GM23338 (cell line): ENCODE results near the gene CACNA2D3.

Experiments used
- CREB1 ChIP-seq: fragments of 250-450 bp; sonication (Bioruptor Pico); IDR thresholded peaks from 2 replicates; pipeline ENCODE4 v1.5.0; 2020; ENCODE audit warnings: low read depth, mild to moderate bottlenecking, moderate library complexity
- CTCF ChIP-seq, 2 experiments: fragments of 200-600 bp in 1 of 2; sonication (generic) in 1 of 2; conservative IDR thresholded peaks; 2 replicates each; pipeline versions ENCODE4 v1.5.1 to v1.6.1; 2016 to 2017; ENCODE audit warnings: antibody characterized with exemption in 2 of 2, low read depth in 2 of 2, mild to moderate bottlenecking in 2 of 2, moderate library complexity in 1 of 2
- ETS1 ChIP-seq: IDR thresholded peaks from 2 replicates; pipeline ENCODE4 v1.6.1; 2016; ENCODE audit warnings: antibody characterized with exemption
- EZH2 ChIP-seq: fragments of 200-600 bp; sonication (generic); IDR thresholded peaks from one replicate; pipeline ENCODE4 v1.8.0; 2017; ENCODE audit warnings: antibody characterized with exemption, mild to moderate bottlenecking, low read depth; ENCODE audit not compliant: unreplicated experiment
- EZH2phosphoT487 ChIP-seq: fragments of 200-600 bp; sonication (generic); IDR thresholded peaks from one replicate; pipeline ENCODE4 v1.8.1; 2018; ENCODE audit warnings: antibody characterized with exemption; ENCODE audit not compliant: unreplicated experiment
- JUNB ChIP-seq: IDR thresholded peaks from one replicate; pipeline ENCODE4 v1.6.1; 2016; ENCODE audit warnings: antibody characterized with exemption; ENCODE audit not compliant: unreplicated experiment
- NANOG ChIP-seq: IDR thresholded peaks from 2 replicates; pipeline ENCODE4 v1.6.1; 2016; ENCODE audit warnings: antibody characterized with exemption, borderline replicate concordance
- POLR2AphosphoS5 ChIP-seq: IDR thresholded peaks from 2 replicates; pipeline ENCODE4 v1.6.1; 2016; ENCODE audit warnings: antibody characterized with exemption, low read depth
- REST ChIP-seq: IDR thresholded peaks from one replicate; pipeline ENCODE4 v1.6.1; 2018; ENCODE audit warnings: antibody characterized with exemption; ENCODE audit not compliant: unreplicated experiment
- STAT1 ChIP-seq: IDR thresholded peaks from one replicate; pipeline ENCODE4 v1.6.1; 2016; ENCODE audit warnings: antibody characterized with exemption; ENCODE audit not compliant: unreplicated experiment
- ZNF114 ChIP-seq: fragments of 250-450 bp; sonication (Bioruptor Pico); IDR thresholded peaks from 2 replicates; pipeline ENCODE4 v1.5.0; 2020; ENCODE audit warnings: mild to moderate bottlenecking, moderate library complexity
- ZNF331 ChIP-seq: fragments of 250-450 bp; sonication (Bioruptor Pico); IDR thresholded peaks from 2 replicates; pipeline ENCODE4 v1.5.0; 2020; ENCODE audit warnings: low read depth, mild to moderate bottlenecking, moderate library complexity
- ZNF462 ChIP-seq: fragments of 250-450 bp; sonication (Bioruptor Pico); IDR thresholded peaks from 2 replicates; pipeline ENCODE4 v1.5.0; 2020; ENCODE audit warnings: mild to moderate bottlenecking, moderate library complexity

GRCh38 chr3:54434756-54435155 is 312.4 kb downstream of the CACNA2D3 start:
- TF ChIP-seq CTCF (conservative IDR thresholded peaks at IDR 0.05; ENCODE audit: low read depth in 2 of 2) (no peak), POLR2AphosphoS5 (no peak), EZH2 (no peak), REST (no peak), CREB1 (CRISPR knock-in tag) (no peak), NANOG (no peak), STAT1 (no peak), ETS1 (no peak), ZNF114 (no peak), JUNB (no peak), EZH2phosphoT487 (no peak), ZNF331 (CRISPR knock-in tag) (no peak), ZNF462 (CRISPR knock-in tag) (no peak)
